ENCODE results near the gene SYTL3.

SYTL3 gene

DNA sequence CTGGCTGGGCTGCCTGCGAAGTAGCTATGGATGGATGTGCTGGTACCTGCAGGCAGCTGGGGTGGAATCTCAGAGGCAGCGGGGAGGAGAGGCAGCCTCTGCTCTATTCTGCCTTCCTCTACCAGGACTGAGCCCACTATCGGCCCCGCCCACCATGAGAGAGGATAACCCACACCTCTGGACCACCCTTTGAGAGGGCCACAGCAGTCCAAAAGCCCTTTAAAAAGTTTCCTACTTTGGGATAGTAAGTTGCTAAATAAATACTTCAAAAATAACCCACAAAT is 133.3 kb downstream of the SYTL3 start:
- peaks cover 58% of the 10 kb centered on the region for H3K36me3 ChIP-seq (ENCODE audit: control insufficient read depth, insufficient read depth, low read length)
- H3K27me3 ChIP-seq (replicated peaks; ENCODE audit: control insufficient read depth, insufficient read depth, low read length): no peaks in the 10 kb centered on the region
- DNase-seq (ENCODE audit: extremely low read depth, insufficient read length): no peak
- TF ChIP-seq, protein P1, sequence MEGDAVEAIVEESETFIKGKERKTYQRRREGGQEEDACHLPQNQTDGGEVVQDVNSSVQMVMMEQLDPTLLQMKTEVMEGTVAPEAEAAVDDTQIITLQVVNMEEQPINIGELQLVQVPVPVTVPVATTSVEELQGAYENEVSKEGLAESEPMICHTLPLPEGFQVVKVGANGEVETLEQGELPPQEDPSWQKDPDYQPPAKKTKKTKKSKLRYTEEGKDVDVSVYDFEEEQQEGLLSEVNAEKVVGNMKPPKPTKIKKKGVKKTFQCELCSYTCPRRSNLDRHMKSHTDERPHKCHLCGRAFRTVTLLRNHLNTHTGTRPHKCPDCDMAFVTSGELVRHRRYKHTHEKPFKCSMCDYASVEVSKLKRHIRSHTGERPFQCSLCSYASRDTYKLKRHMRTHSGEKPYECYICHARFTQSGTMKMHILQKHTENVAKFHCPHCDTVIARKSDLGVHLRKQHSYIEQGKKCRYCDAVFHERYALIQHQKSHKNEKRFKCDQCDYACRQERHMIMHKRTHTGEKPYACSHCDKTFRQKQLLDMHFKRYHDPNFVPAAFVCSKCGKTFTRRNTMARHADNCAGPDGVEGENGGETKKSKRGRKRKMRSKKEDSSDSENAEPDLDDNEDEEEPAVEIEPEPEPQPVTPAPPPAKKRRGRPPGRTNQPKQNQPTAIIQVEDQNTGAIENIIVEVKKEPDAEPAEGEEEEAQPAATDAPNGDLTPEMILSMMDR (IDR thresholded peaks at IDR 0.05; ENCODE audit: insufficient read depth, low read length, poor library complexity, severe bottlenecking): no peak
- no peak overlapping the region for H3K4me3 ChIP-seq (replicated peaks; ENCODE audit: low read depth, low read length)

DNA sequence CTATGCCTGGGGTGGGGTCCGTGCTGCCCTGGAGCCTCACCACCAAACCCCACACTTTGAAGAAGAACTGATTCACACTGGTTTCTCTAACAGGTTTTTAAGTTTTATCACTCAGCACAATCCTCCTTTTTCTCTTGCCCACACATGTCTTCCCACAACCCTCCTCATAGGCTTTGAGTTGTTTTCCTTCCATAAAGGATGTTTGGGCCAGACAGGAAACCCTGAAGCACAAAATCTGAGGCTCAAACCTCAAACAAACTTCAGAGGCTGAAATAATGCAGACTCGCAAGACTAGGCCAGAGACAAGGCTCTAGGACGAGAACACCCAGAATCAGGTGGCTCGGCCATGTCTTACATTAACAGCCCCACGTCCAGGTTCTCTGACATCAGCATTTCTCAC is 134.0 kb downstream of the SYTL3 start:
- DNase-seq (ENCODE audit: extremely low read depth, insufficient read length): no peak

DNA sequence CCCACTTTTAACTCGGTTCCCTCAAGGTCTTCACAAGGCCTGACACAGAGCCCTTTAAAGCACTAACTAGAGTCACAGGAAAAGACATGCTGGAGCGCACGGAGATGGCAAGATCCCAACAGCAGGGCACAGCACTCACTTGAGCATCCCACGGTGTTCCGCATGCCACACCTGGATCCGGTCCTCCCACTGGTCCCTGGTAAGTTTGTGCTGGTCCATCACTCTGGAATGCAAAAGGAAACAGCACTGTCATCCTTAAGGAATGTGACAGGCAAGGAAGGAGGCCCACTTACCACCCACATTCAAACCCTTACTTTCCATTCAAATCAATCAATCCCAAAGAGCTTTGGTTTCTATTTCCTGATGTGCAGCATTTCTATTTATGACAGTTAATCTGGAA is 134.7 kb downstream of the SYTL3 start:
- DNase-seq (ENCODE audit: extremely low read depth, insufficient read length): no peak
- H3K4me3 ChIP-seq (replicated peaks; ENCODE audit: low read depth, low read length): no peak overlapping the region
- no peaks in the 10 kb centered on the region for H3K27me3 ChIP-seq (replicated peaks; ENCODE audit: control insufficient read depth, insufficient read depth, low read length)
- peaks cover 55% of the 10 kb centered on the region for H3K36me3 ChIP-seq (ENCODE audit: control insufficient read depth, insufficient read depth, low read length)
- TF ChIP-seq, protein P1 (IDR thresholded peaks at IDR 0.05; ENCODE audit: insufficient read depth, low read length, poor library complexity, severe bottlenecking): no peak

More for the DNA sequence above, 134.0 kb downstream of the SYTL3 start:
- no peaks in the 10 kb centered on the region for H3K27me3 ChIP-seq (replicated peaks; ENCODE audit: control insufficient read depth, insufficient read depth, low read length)
- no peak overlapping the region for H3K4me3 ChIP-seq (replicated peaks; ENCODE audit: low read depth, low read length)
- TF ChIP-seq, protein P1 (IDR thresholded peaks at IDR 0.05; ENCODE audit: insufficient read depth, low read length, poor library complexity, severe bottlenecking): no peak
- H3K36me3 ChIP-seq (ENCODE audit: control insufficient read depth, insufficient read depth, low read length): peaks cover 59% of the 10 kb centered on the region

DNA sequence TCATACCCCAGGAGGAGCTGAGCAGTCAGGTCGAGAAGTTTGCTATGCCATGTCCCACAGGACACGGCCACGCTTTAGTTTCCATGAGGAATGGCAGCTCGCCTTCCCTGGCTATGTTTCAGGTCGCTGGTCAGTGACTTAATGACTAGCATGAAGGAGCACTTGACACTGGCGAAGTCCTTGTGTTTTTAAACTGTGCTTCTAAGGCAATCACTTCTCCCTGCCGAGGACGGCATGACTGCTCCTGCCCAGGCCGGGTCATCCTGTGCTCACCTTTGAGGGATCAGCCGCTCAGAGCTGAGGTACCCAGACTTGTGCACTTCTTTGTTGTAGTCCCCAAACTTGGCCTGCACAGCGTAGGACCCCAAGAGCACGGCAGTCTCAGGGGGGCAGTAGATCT is 135.2 kb downstream of the SYTL3 start:
- TF ChIP-seq, protein P1 (IDR thresholded peaks at IDR 0.05; ENCODE audit: insufficient read depth, low read length, poor library complexity, severe bottlenecking): no peak
- Histone ChIP-seq H3K36me3 (ENCODE audit: control insufficient read depth, insufficient read depth, low read length) (peaks cover 55% of the 10 kb centered on the region), H3K4me3 (replicated peaks; ENCODE audit: low read depth, low read length) (no peak overlapping the region), H3K27me3 (replicated peaks; ENCODE audit: control insufficient read depth, insufficient read depth, low read length) (no peaks in the 10 kb centered on the region)
- DNase-seq (ENCODE audit: extremely low read depth, insufficient read length): no peak

DNA sequence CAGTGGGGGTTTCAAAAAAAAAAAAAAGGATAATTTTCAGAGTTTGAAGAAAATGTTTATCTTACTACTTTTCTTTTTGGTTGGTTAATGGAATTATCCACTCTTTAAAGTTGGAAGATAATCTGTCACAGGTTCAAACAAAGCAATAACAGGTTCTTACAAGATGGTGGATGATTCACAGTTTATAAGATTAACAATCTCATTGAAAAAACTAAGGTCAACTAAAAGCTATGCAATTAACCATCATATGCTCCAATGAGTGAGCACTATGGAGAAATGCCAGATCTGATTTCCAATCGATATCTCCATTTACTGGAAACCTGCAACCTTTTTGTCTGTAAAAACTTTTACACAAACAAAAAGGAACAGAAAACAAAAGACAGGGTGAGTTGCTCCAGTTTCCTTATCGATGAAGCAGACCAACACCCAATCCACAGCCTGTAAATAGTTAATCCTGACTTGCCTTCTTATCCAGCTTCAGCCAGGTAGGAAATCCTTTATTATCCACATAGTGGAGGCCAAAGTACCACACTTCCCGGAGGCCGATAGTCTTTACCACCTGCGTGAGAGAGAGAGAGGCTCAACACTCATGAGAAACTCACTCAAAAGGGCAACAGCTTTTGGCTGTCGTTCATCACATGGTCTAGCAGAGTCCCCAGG is 136.9 kb downstream of the SYTL3 start:
- DNase-seq (ENCODE audit: extremely low read depth, insufficient read length): no peak
- H3K27me3 ChIP-seq (replicated peaks; ENCODE audit: control insufficient read depth, insufficient read depth, low read length): no peaks in the 10 kb centered on the region
- H3K4me3 ChIP-seq (replicated peaks; ENCODE audit: low read depth, low read length): no peak overlapping the region
- peaks cover 48% of the 10 kb centered on the region for H3K36me3 ChIP-seq (ENCODE audit: control insufficient read depth, insufficient read depth, low read length)
- TF ChIP-seq, protein P1 (IDR thresholded peaks at IDR 0.05; ENCODE audit: insufficient read depth, low read length, poor library complexity, severe bottlenecking): no peak

DNA sequence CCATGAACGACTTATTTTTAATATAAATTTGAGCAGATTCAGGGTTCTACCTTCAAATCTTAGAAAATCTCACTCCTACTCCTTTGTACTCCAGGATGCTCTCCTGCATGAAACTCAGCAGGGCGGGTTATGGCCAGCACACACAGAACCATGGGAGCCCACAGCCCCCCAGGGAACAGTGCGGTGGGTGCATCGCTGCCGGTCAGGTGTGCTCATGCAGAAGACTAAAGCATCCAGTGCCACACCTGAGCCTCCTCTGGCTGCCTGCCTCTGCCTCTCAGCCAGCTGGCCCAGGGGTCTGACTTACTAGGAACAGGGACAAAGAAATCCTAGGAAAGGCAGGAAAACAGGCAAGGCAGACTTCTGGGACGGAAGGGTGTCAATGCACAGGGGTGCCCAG is 137.5 kb downstream of the SYTL3 start:
- H3K4me3 ChIP-seq (replicated peaks; ENCODE audit: low read depth, low read length): no peak overlapping the region
- peaks cover 42% of the 10 kb centered on the region for H3K36me3 ChIP-seq (ENCODE audit: control insufficient read depth, insufficient read depth, low read length)
- DNase-seq (ENCODE audit: extremely low read depth, insufficient read length): no peak
- no peaks in the 10 kb centered on the region for H3K27me3 ChIP-seq (replicated peaks; ENCODE audit: control insufficient read depth, insufficient read depth, low read length)
- TF ChIP-seq, protein P1 (IDR thresholded peaks at IDR 0.05; ENCODE audit: insufficient read depth, low read length, poor library complexity, severe bottlenecking): no peak

Measured in GM06990 (cell line).